Nephron (organoid): ENCODE measurements around the gene ANKRD53.
"Not testable (repeated sequence)": the region's sequence is repeated elsewhere in the genome, so short reads cannot be mapped to it uniquely, and the experiment has no call there.

Source experiments
- H3K27ac Mint-ChIP-seq, 3 experiments: 2 replicates each; pipeline ENCODE4 v1.8.0; 2020; ENCODE audit warnings: mixed read lengths in 3 of 3, mild to moderate bottlenecking in 2 of 3, moderate library complexity in 1 of 3
- H3K27me3 Mint-ChIP-seq: 2 replicates; pipeline ENCODE4 v1.8.0; 2021; ENCODE audit warnings: low read depth, mild to moderate bottlenecking, moderate library complexity, mixed read lengths
- H3K36me3 Mint-ChIP-seq: 2 replicates; pipeline ENCODE4 v1.8.0; 2020; ENCODE audit warnings: low read depth, mixed read lengths
- H3K4me1 Mint-ChIP-seq: 2 replicates; pipeline ENCODE4 v1.8.0; 2020; ENCODE audit warnings: mixed read lengths
- H3K4me3 Mint-ChIP-seq, 3 experiments: 2 replicates each; pipeline ENCODE4 v1.8.0; 2020; ENCODE audit warnings: mild to moderate bottlenecking in 3 of 3, mixed read lengths in 3 of 3, moderate library complexity in 2 of 3
- H3K9me3 Mint-ChIP-seq: 2 replicates; pipeline ENCODE4 v1.8.0; 2020; ENCODE audit warnings: mixed read lengths
- CTCF ChIP-seq, 3 experiments: fragments of 200-600 bp; sonication (generic); IDR thresholded peaks; one replicate each; pipeline ENCODE4 v1.5.0; 2021; ENCODE audit warnings: antibody characterized with exemption in 3 of 3; ENCODE audit not compliant: unreplicated experiment in 3 of 3

Gene ANKRD53

DNA sequence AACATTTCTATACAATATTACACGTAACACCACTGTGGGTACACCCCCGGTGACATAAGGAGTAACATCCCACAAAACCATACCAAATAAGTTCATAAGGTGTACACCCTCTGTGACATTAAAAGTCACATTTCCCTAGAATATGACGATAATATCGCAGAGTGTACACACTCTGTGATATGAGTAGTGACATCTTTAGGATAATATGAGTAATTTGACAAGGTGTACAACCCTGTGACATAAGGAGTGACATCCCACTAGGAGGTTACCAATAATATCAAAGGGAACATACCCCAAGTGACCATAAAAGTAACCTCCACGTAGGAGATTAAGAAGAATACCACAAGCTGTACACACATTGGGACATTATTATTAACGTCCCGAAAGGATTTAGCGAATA is 40.2 kb downstream of the ANKRD53 start:
- H3K27me3 Mint-ChIP-seq, result peaks cover 33% of the 10 kb centered on the region
- no peaks in the 10 kb centered on the region for H3K36me3 Mint-ChIP-seq
- no peak overlapping the region for H3K27ac Mint-ChIP-seq
- no peak for TF ChIP-seq CTCF (IDR thresholded peaks at IDR 0.05; ENCODE audit: unreplicated experiment in 3 of 3)
- peaks cover 11% of the 10 kb centered on the region for H3K9me3 Mint-ChIP-seq
- no peak overlapping the region for H3K4me3 Mint-ChIP-seq
- no peaks in the 10 kb centered on the region for H3K4me1 Mint-ChIP-seq

GRCh38 chr2:71019989-71020388 is 41.6 kb downstream of the ANKRD53 start:
- Mint-ChIP-seq H3K9me3 (peaks cover 11% of the 10 kb centered on the region), H3K27me3 (peaks cover 33% of the 10 kb centered on the region)
- H3K36me3 Mint-ChIP-seq, H3K27ac Mint-ChIP-seq, H3K4me1 Mint-ChIP-seq, H3K4me3 Mint-ChIP-seq: not testable (repeated sequence)

DNA sequence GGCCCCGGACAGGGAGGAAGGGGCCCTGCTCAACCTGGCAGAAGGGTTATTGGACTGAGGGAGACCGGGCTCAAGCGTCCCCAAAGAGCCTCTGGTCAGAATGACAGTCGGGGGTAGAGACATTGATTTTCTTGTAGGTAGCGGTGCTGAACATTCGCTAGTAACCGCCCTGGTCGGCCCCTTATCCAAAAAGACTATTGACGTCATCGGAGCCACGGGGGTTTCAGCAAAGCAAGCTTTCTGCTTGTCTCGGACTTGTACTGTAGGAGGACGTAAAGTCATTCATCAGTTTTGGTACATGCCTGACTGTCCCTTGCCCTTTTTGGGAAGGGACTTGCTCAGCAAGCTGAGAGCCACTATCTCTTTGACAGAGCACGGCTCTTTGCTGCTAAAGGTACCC is 43.0 kb downstream of the ANKRD53 start:
- not testable (repeated sequence) for H3K9me3 Mint-ChIP-seq, H3K36me3 Mint-ChIP-seq, H3K4me1 Mint-ChIP-seq, H3K27ac Mint-ChIP-seq, H3K4me3 Mint-ChIP-seq
- peaks cover 33% of the 10 kb centered on the region for H3K27me3 Mint-ChIP-seq

DNA sequence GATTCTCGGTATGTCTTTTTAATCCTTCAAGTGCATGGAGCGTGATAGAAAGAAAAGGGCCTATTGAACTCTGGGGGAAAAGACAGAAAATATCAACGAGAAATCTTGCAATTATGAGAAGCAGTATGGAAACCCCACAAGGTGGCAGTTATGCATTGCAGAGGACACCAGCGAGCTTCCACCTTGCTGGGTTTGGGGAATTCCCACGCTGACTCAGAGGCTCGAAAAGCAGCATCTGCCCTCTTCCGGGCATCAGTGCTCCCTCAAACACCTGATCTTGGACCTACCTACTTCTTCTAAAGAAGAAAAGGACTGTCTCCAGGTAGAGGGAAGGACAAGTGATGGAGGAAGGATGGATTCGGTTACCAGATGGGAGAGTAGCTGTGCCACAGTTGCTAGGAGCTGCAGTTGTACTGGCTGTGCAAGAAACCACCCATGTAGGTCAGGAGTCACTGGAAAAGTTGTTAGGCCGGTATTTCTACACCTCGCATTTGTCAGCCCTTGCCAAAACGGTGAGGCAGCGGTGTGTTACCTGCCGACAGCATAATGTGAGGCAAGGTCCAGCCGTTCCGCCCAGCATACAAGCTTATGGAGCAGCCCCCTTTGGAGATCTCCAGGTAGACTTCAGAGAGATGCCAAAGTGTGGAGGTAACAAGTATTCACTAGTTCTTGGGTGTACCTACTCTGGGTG is 45.3 kb downstream of the ANKRD53 start:
- not testable (repeated sequence) for H3K4me1 Mint-ChIP-seq, H3K4me3 Mint-ChIP-seq, H3K36me3 Mint-ChIP-seq, H3K9me3 Mint-ChIP-seq
- Mint-ChIP-seq H3K27me3 (peaks cover 33% of the 10 kb centered on the region), H3K27ac (peak overlapping the region in 2 of 3 experiments; percentile 43 to 60)
